HG02981 (cell line): ENCODE results near the gene HPD.
A peak's percentile ranks its signal among the peaks of the same experiment; 100 is the strongest.
"Not testable (repeated sequence)": the region's sequence is repeated elsewhere in the genome, so short reads cannot be mapped to it uniquely, and the experiment has no call there.

Source experiments
- ATAC-seq: cut with Tn5 transposase; IDR thresholded peaks from one replicate; pipeline ENCODE4 v1.9.1; 2021; ENCODE audit warnings: mild to moderate bottlenecking, moderate library complexity; ENCODE audit not compliant: unreplicated experiment

HPD gene

GRCh38 chr12:121800694-121801594, 57.7 kb downstream of the HPD start:
- ATAC-seq: no peak

- ATAC-seq: no peak
Observed at GRCh38 chr12:121799842-121800693, 58.6 kb downstream of the HPD start.

DNA sequence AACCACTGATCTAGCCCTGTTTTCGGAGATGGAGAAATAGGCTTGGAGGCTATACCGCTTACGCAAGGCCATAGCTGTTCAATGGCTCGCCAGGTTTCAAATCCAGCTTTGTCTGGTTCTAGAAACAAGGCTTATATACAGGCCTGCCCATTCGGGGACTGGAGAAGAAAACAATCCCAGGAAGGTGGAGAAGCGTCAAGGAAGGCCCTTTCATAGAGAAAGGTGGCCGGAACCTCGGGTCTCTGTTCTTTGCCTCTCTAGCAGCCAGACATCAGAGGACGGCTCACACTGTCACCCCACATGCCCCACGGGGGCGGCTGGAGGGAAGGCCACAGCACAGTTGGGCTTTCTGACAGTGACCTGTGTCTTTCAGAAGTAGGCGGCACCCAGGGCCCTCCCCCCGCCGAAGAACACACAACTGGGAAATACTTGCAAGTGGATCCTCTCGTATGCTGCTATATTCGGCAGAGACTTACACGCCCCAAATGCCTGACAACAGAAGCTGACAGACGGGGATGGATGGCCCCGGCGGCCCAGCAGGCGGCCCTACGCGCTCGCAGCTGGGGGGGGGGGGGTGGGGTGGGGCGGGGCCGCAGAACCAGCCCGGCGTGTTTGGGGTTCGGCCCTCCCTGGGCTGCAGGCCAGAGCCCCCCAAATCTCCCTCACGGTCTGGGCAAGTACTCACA, 59.4 kb downstream of the HPD start:
- no peak for ATAC-seq

- no peak for ATAC-seq
Observed at GRCh38 chr12:121798787-121799155, 59.9 kb downstream of the HPD start.

DNA sequence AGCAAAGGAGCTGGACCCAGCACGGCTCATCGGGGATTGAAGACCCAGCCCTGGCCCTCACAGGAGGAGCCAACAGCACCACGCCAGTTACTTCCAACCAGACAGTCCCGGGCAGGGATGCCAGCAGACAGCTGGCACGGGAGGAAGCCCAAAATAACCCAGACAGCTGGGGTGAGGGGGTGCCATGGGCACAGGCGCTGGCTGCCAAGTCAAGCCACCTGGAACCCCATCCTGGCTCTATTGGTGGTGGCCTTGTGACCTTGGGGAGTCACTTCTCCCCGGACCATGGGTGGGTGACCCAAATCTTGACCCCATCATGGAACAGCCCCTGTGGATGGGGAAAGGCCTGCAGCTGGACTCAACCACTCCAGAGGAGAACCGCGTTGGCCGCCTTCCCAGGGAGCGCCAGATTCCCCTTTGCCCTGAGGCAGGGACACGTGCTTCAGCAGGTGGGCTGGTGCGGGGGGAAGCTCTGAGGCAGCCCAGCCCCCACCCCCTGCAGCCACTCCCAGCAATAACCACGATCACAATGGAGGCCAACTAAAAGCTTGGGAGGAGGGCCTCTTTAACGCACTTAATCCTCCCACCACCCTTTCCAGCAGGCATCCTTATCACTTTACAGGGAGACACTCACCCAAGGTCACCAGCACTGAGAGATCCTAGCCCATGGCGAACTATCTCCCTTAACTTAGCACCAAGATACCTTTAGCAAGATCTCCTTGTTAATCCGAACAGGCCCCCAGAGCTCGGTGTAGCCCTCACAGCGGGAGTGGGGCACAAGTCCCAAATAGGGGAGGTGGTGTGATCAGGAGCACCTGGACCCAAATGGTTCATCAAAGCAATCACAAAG, 60.5 kb downstream of the HPD start:
- no peak for ATAC-seq

GRCh38 chr12:121796855-121797751, 61.6 kb downstream of the HPD start:
- no peak for ATAC-seq

- no peak for ATAC-seq
Observed at GRCh38 chr12:121795034-121795968, 63.4 kb downstream of the HPD start.

DNA sequence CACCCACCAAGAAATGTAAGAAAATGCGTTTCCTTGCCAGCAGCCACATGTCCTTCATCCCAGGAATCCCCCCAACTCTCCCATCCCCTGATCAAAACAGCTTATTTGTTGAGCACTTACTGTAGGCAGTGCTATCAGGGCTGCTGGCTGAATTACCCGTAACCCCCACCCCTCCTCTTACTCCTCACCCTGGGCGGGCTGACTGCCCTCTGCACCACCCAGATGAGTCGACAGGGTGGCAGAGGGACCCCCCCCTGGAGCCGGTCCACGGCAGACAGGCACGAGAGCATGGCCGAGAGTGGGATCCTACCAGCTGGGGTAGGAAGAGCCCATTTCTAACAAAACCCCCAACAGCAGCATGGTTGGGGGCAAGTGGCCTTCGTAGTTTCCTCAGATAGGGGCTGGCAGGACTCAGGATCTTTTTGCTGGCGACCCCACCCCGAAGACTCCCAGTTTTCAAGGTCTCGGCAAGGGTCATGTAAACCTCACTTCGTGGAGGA, 64.1 kb downstream of the HPD start:
- no peak for ATAC-seq

DNA sequence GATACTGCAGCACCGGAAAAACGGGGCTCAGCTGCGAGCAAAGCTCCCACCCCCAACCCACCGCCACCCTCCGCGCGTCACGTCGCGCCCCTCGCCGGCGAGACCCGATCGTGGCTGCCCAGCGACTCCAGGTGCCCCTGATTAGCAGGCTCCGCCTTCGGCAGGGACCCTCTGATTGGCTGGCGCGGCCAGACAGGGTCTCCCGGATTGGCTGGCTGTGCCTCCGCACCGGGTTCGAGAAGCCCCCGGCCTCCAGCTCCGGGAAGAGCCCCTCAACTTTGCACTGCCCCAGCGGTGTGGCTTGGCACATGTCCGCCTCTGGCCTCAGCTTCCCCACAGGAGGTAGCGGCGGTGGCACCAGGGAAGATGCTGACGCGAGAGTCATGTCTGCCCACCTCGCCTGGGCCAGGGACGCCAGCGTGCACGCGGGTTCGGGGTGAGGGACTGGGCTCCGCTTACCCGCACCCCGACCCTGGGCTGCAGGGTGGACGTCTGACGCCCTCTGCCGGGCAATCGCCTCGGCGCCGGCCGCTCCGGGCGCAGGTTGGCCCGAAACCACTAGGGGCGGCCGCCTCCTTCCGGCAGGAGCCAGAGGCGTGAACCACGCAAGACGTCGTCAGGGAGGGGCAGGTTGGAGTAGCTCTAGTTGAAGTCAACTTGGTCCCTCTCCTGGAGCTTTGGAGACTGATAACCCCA, 64.7 kb downstream of the HPD start:
- peak; percentile 44 for ATAC-seq

DNA sequence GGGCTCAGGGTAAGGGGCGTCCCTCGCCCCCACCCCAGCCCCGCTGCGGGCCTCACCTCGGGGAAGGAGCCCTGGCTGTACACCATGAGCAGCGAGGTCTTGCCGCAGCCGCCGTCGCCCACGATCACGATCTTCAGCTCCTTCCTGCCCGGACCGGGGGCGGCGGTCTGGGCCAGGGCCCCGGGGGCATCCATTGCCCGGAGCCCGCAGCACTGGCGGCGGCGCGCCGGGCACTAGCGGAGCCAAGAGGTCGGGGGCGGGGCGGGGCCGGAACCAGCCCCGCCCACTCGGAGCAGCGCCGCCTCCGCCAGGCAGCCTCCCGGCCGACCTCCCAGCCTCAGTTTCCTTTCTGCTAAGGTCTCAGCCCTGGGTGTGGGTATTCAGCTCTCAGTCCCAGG, 65.2 kb downstream of the HPD start, which contains the start of gene RHOF:
Gene RHOF, minus strand, starts transcription at position 249 of the 398 bp plus-strand sequence. Its CDS starts 55 bp downstream, at position 194.
- ATAC-seq: peak; percentile 20

DNA sequence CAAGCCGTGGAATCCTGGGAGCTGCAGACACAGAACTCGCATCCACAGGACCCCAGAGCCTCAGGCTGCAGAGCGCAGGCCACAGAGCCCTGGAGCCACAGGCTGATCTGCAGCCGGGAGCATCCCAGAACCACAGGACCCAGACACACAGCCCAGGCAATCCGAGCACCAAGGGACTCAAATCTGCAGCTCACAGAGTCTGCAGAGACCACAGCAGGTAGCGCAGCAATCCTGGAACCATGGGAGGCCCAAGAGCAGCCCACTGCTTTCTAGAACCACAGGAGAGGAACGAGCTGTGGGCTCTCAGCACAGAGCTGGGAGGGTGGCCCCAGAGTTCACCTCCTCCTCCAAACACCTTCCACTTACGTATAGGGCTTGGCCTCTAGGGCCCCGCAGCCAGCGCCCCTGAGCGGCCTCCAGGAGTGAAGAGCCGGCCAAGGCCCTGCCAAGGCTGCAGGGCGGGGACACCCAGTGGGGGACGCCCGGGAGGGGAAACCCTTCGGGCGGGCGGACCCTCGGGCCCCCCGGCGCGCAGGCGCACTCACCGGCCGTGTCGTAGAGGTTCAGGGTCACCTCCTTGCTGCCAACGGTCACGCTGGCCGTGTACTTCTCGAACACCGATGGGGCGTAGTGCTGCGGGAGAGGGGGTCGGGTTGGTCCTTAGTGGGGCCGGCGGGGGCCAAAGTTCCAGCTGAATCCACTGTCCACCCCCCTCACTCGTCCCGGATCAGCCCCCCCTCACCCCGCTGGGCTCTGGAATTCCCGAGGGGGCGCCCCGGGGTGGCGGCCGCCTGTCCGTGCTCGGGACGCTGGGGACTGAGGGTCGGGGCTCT, 65.8 kb downstream of the HPD start:
- ATAC-seq: no peak

DNA sequence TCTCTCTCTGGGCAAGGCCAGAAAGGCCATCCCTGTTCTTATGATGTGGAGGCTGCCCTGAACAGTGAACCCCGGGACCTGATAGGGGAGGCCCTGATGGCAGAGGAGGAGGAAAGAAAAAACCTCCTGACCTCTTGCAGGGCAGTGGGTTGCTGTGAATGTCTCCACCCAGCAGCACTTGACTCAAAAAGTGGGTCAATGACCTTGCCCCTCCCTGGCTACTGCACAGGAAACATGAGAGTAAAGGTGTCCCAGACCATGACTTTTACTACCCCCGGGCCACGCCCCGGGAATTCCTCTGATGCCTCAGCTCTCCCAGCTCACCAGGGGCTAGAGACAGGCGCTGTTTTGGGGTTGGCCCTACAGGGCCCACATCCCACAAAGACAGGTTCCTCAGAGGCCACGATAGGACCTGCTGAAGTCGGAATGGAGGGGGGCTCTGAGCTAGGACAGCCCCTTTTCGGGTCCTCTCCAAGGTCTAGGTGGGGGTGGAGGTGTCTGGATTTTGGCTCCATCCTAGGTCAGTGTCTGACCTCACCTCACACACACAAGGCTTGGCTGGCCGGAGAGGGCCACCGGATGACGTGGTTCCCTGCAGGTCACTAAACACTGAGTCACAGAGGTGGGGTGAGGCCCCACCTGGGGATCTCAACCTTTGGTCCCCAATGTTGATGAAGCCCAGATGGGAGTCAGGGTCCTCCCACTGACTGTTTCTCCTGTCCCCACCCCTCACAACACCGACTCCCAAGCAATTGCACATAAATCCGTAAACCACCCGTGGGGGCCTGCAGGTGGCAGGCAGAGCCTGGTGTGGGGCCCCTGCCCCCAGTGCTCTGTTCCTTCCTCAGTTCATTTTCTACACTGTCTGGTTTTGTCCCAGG, 66.7 kb downstream of the HPD start:
- ATAC-seq: no peak

DNA sequence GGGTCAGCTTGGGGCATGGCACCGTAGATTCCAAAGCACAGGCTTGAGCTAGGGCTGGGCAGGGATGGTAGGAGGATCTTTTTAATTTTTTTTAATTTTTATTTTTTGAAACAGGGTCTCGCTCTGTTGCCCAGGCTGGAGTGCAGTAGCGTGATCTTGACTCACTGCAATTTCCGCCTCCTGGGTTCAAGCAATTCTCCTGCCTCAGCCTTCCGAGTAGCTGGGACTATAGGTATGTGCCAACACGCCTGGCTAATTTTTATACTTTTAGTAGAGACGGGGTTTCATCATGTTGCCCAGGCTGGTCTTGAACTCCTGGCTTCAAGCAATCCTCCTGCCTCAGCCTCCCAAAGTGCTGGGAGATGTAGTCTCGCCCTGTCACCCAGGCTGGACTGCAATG, 67.9 kb downstream of the HPD start:
- not testable (repeated sequence) for ATAC-seq

GRCh38 chr12:121789800-121790728, 68.6 kb downstream of the HPD start:
- ATAC-seq: peak; percentile 44
